PFSK-1 (cell line): ENCODE measurements around the gene ZSCAN26.

Source experiments
- FOXP2 ChIP-seq: optimal IDR thresholded peaks from 2 replicates; pipeline ENCODE3; 2011; ENCODE audit warnings: borderline replicate concordance, control low read depth, inconsistent platforms; ENCODE audit not compliant: insufficient read depth; ENCODE audit errors: extremely low read length, extremely low read depth
- POLR2AphosphoS5 ChIP-seq: IDR thresholded peaks from 2 replicates; pipeline ENCODE4 v1.6.1; 2012; ENCODE audit warnings: low read depth, mild to moderate bottlenecking, control low read depth, low read length, moderate library complexity
- SIN3A ChIP-seq: IDR thresholded peaks from 2 replicates; pipeline ENCODE4 v1.6.1; 2012; ENCODE audit warnings: mild to moderate bottlenecking, low read length, moderate library complexity, borderline replicate concordance; ENCODE audit not compliant: insufficient read depth
- TF ChIP-seq, protein P1 (sequence below), 2 experiments: IDR thresholded peaks; 2 replicates each; pipeline versions ENCODE4 v1.6.1 to v1.8.0; 2011 to 2012; ENCODE audit warnings: low read depth in 2 of 2, low read length in 2 of 2, control low read depth in 1 of 2, inconsistent platforms in 1 of 2, mild to moderate bottlenecking in 1 of 2, moderate library complexity in 1 of 2; ENCODE audit not compliant: insufficient read depth in 1 of 2

- TF ChIP-seq POLR2AphosphoS5 (peak; percentile 74), SIN3A (0 out of 2 replicates have a peak, but pooled peaks have one; percentile 87), FOXP2 (peak; percentile 8)
- TF ChIP-seq, protein P1, sequence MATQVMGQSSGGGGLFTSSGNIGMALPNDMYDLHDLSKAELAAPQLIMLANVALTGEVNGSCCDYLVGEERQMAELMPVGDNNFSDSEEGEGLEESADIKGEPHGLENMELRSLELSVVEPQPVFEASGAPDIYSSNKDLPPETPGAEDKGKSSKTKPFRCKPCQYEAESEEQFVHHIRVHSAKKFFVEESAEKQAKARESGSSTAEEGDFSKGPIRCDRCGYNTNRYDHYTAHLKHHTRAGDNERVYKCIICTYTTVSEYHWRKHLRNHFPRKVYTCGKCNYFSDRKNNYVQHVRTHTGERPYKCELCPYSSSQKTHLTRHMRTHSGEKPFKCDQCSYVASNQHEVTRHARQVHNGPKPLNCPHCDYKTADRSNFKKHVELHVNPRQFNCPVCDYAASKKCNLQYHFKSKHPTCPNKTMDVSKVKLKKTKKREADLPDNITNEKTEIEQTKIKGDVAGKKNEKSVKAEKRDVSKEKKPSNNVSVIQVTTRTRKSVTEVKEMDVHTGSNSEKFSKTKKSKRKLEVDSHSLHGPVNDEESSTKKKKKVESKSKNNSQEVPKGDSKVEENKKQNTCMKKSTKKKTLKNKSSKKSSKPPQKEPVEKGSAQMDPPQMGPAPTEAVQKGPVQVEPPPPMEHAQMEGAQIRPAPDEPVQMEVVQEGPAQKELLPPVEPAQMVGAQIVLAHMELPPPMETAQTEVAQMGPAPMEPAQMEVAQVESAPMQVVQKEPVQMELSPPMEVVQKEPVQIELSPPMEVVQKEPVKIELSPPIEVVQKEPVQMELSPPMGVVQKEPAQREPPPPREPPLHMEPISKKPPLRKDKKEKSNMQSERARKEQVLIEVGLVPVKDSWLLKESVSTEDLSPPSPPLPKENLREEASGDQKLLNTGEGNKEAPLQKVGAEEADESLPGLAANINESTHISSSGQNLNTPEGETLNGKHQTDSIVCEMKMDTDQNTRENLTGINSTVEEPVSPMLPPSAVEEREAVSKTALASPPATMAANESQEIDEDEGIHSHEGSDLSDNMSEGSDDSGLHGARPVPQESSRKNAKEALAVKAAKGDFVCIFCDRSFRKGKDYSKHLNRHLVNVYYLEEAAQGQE (IDR thresholded peaks at IDR 0.05; ENCODE audit: insufficient read depth in 1 of 2, low read depth in 2 of 2, low read length in 2 of 2): 0 out of 4 replicates have a peak, but pooled peaks of 1 of the 2 experiments have one; percentile 24
Observed at GRCh38 chr6:28266962-28267694, at the start of gene ZSCAN26.
